Measurements from ENCODE around the gene BPIFB2.

DNA sequence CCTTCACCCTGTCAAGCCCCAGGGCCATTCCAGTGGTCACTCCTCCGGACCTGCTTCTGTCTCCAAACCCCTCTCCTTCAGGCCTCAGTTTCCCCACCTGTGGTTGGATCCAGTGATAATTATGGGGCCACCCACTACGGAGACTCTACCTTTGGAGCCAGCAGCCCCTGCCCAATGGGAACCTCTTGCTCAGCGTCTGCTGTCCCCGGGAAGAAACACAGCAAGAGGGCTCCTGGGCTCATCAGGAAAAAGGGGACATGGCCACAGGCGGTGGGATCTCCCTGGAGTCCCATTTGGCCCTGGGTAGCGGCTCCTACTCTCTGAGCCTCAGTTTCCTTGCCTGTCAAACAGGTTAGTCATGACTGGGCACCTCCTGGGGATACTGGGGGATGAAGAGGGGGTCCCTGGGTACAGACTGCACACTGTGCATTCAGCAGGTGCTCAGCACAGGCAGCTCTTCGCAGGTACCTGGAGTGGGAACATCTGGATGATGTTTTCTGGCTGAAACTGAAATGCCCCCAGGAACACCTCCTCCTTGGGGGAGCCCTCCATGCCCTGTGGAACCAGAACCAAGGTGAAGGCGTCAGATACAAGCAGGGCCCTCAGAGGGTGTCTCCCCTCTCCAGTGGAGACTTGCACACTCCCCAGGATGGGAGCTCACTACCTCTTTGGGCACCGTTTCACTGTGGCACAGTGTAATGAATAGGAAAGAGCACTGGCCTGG lies 22.7 kb upstream of the BPIFB2 start:
- TF ChIP-seq CTCF (optimal IDR thresholded peaks at IDR 0.05 in 1 of 3, IDR thresholded peaks at IDR 0.05 in 1 of 3, conservative IDR thresholded peaks at IDR 0.05 in 1 of 3; ENCODE audit: extremely low read depth in 1 of 3, insufficient read depth in 2 of 3, low read length in 3 of 3) (no peak), EZH2 (IDR thresholded peaks at IDR 0.05; ENCODE audit: low read length) (no peak)

All from keratinocyte (primary cell).